NCI-H748 treated with DMSO at 0.1 percent for 48 hours (cell line): ENCODE data around the gene THOC6.
A peak's percentile ranks its signal among the peaks of the same experiment; 100 is the strongest.

ENCODE experiments used
- DNase-seq: peaks from one replicate; lab custom pipeline; 2025; lab: John Stamatoyannopoulos, UW

THOC6 gene

GRCh38 chr16:2991566-2992261 is 32.1 kb upstream of the THOC6 start:
- DNase-seq = no peak

GRCh38 chr16:2992383-2993081 is 31.3 kb upstream of the THOC6 start:
- DNase-seq = no peak

GRCh38 chr16:2996298-2996697 is 27.5 kb upstream of the THOC6 start:
- DNase-seq = no peak

GRCh38 chr16:2999929-3000328 is 23.9 kb upstream of the THOC6 start:
- DNase-seq = no peak

- DNase-seq = no peak
These were observed 23.3 kb upstream of the THOC6 start for GRCh38 chr16:3000540-3000939.

GRCh38 chr16:3001316-3001715 is 22.5 kb upstream of the THOC6 start:
- no peak for DNase-seq

GRCh38 chr16:3003582-3004270 is 20.1 kb upstream of the THOC6 start:
- DNase-seq = peak; percentile 91

- DNase-seq = no peak
These were observed 19.5 kb upstream of the THOC6 start for GRCh38 chr16:3004319-3004718.

GRCh38 chr16:3004781-3005284 is 19.0 kb upstream of the THOC6 start:
- DNase-seq = no peak

- DNase-seq = no peak
These were observed 16.5 kb upstream of the THOC6 start for GRCh38 chr16:3007059-3007956.

- no peak for DNase-seq
These were observed 15.7 kb upstream of the THOC6 start for GRCh38 chr16:3007957-3008689.

GRCh38 chr16:3008690-3009037 is 15.2 kb upstream of the THOC6 start:
- DNase-seq = no peak

GRCh38 chr16:3009568-3010390 is 14.1 kb upstream of the THOC6 start:
- DNase-seq = no peak

GRCh38 chr16:3010510-3010909 is 13.3 kb upstream of the THOC6 start:
- no peak for DNase-seq

- DNase-seq = peak; percentile 28
These were observed 11.6 kb upstream of the THOC6 start for GRCh38 chr16:3012246-3012645.

GRCh38 chr16:3012828-3013420 is 10.9 kb upstream of the THOC6 start, which contains the start of gene CLDN9:
TSS of gene CLDN9 (plus strand) at chr16:3012923. CDS start at chr16:3013363, 440 bp downstream.
- DNase-seq = no peak

GRCh38 chr16:3013491-3013951 is 10.3 kb upstream of the THOC6 start:
- no peak for DNase-seq

GRCh38 chr16:3013998-3014690 is 9.7 kb upstream of the THOC6 start:
- DNase-seq = no peak

- no peak for DNase-seq
These were observed 8.9 kb upstream of the THOC6 start for GRCh38 chr16:3014971-3015370.
